ENCODE data around the gene PLXNA1. TPM values are rescaled to one million over a fixed set of nuclear protein-coding genes. Genes with fewer than 3 reads are reported as not detected.

PLXNA1 gene
- total RNA-seq, 1 donor, result 6.1 TPM

- Histone ChIP-seq H3K9me3 (ENCODE audit: low read depth, low read length) (no peaks in the 10 kb centered on the region), H3K4me3 (ENCODE audit: low read length) (no peak overlapping the region), H3K27me3 (ENCODE audit: insufficient read depth, low read length) (no peaks in the 10 kb centered on the region), H3K4me1 (ENCODE audit: insufficient read depth, low read length) (no peaks in the 10 kb centered on the region)
Observed at GRCh38 chr3:127006781-127007436, 24.0 kb downstream of the PLXNA1 start.

DNA sequence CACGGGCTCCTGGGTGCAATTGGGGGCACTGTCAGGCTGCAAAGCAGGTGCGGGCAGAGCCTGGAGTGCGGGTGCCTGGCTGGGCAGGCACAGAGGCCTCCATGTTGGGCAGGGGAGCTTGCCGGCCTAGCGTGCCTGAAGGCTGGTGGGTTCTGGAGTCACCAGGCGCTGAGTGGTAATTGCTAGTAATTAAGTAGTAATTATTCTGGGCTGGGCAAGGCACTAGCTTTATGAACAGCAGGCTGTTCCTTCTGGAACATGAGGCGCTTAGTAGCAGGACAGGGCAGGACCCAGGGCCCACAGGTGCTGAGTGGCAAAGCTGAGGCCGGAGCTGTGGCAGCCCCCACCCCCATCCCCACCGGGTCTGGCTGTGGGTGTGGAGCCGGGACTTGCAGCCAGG lies 25.3 kb downstream of the PLXNA1 start:
- H3K27me3 ChIP-seq (ENCODE audit: insufficient read depth, low read length), result no peaks in the 10 kb centered on the region
- no peaks in the 10 kb centered on the region for H3K9me3 ChIP-seq (ENCODE audit: low read depth, low read length)
- no peaks in the 10 kb centered on the region for H3K4me1 ChIP-seq (ENCODE audit: insufficient read depth, low read length)
- no peak overlapping the region for H3K4me3 ChIP-seq (ENCODE audit: low read length)

GRCh38 chr3:127009531-127009930 lies 26.6 kb downstream of the PLXNA1 start:
- no peaks in the 10 kb centered on the region for H3K4me1 ChIP-seq (ENCODE audit: insufficient read depth, low read length)
- no peaks in the 10 kb centered on the region for H3K9me3 ChIP-seq (ENCODE audit: low read depth, low read length)

GRCh38 chr3:127011270-127011992 lies 28.5 kb downstream of the PLXNA1 start:
- Histone ChIP-seq H3K9me3 (ENCODE audit: low read depth, low read length) (no peaks in the 10 kb centered on the region), H3K27me3 (ENCODE audit: insufficient read depth, low read length) (no peaks in the 10 kb centered on the region), H3K4me3 (ENCODE audit: low read length) (no peak overlapping the region), H3K4me1 (ENCODE audit: insufficient read depth, low read length) (no peaks in the 10 kb centered on the region)

More at GRCh38 chr3:127009531-127009930, 26.6 kb downstream of the PLXNA1 start:
- H3K27me3 ChIP-seq (ENCODE audit: insufficient read depth, low read length), result no peaks in the 10 kb centered on the region
- no peak overlapping the region for H3K4me3 ChIP-seq (ENCODE audit: low read length)

- Histone ChIP-seq H3K27me3 (ENCODE audit: insufficient read depth, low read length) (no peaks in the 10 kb centered on the region), H3K9me3 (ENCODE audit: low read depth, low read length) (no peaks in the 10 kb centered on the region), H3K4me3 (ENCODE audit: low read length) (no peak overlapping the region), H3K4me1 (ENCODE audit: insufficient read depth, low read length) (no peaks in the 10 kb centered on the region)
Observed at GRCh38 chr3:127012091-127012490, 29.2 kb downstream of the PLXNA1 start.

DNA sequence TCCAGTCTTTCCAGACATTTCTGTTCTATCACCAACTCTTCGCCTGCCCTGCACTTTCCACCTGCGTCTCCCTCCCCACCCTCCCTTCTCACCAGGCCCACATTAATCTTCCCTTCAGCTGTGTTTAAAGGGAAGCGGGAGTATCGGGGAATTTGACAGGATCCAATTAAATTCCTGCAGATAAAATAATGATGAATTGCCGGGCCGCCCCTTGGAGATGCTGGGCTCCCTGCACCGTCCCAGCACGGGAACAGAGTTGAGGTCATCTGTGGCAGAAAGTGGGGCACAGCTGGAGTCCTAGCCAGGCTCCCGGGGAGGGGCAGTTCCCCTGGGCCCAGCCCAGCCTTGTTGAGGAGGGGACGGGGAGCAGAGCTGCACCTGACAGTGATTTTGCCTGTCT lies 30.3 kb downstream of the PLXNA1 start:
- Histone ChIP-seq H3K9me3 (ENCODE audit: low read depth, low read length) (no peaks in the 10 kb centered on the region), H3K4me3 (ENCODE audit: low read length) (no peak overlapping the region), H3K27me3 (ENCODE audit: insufficient read depth, low read length) (no peaks in the 10 kb centered on the region), H3K4me1 (ENCODE audit: insufficient read depth, low read length) (no peaks in the 10 kb centered on the region)

GRCh38 chr3:127013758-127014535 lies 31.0 kb downstream of the PLXNA1 start:
- no peaks in the 10 kb centered on the region for H3K9me3 ChIP-seq (ENCODE audit: low read depth, low read length)
- H3K27me3 ChIP-seq (ENCODE audit: insufficient read depth, low read length), result no peaks in the 10 kb centered on the region
- no peak overlapping the region for H3K4me3 ChIP-seq (ENCODE audit: low read length)
- H3K4me1 ChIP-seq (ENCODE audit: insufficient read depth, low read length), result no peaks in the 10 kb centered on the region

DNA sequence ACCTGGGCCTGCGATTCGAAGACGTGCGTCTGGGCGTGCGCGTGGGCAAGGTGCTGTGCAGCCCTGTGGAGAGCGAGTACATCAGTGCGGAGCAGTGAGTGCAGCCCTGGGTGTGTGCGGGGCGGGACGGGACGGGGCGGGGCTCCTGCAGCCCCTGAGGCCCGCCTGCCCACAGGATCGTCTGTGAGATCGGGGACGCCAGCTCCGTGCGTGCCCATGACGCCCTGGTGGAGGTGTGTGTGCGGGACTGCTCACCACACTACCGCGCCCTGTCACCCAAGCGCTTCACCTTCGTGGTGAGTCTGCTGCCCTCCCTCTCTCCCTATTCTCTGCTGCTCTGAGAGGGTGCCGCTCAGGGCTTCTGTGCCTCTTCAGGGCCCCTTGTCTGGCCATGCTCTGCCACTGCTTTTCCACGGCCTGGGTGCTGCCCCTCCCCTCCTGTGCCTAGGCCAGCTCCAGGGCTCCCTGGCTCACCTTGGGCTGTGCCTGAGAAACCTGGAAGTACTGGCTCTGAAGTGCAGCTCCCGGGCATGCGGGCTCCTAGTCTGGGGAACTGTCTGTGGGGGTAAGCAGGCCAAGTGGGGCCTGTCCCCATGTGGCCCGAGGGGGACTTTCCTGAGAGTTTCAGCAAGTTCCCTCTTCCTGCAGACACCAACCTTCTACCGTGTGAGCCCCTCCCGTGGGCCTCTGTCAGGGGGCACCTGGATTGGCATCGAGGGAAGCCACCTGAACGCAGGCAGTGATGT lies 31.8 kb downstream of the PLXNA1 start:
- Histone ChIP-seq H3K4me3 (ENCODE audit: low read length) (no peak overlapping the region), H3K9me3 (ENCODE audit: low read depth, low read length) (no peaks in the 10 kb centered on the region), H3K4me1 (ENCODE audit: insufficient read depth, low read length) (no peaks in the 10 kb centered on the region), H3K27me3 (ENCODE audit: insufficient read depth, low read length) (no peaks in the 10 kb centered on the region)

DNA sequence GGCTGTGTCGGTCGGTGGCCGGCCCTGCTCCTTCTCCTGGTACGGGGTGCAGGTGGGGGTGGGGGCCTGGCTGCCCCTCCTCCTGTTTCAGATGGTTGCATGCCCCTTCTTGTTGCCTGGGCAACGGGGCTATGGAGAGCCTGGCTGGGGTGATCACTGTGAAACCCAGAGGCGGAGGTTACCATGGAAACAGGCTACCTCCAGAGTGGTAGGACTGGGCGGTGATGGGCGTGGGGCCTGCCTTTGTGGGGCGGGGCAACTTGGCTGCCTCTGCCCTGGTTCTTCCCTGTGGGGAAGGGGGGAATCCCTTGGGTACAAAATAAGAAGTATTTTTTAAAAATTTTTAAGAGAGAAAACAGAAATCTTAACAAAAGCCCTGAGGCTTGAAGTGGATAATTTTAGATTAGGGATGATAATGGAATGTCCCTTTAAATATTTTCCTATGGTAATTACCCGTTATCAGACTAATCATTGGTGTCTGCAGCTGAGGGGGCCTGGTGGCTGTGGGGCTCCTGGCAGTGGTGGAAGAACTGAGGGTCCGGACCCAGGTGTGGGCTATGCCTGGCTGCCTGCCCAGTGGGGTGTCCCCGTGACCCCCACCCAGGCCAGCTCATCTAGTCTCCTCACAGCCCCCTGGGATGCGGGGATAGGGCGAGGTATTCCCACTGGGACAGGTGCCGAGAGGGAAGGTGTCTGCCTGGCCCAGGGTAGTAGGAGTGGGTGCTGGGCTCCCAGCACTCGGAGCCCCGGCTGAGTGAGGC lies 32.5 kb downstream of the PLXNA1 start:
- Histone ChIP-seq H3K9me3 (ENCODE audit: low read depth, low read length) (no peaks in the 10 kb centered on the region), H3K27me3 (ENCODE audit: insufficient read depth, low read length) (no peaks in the 10 kb centered on the region), H3K4me3 (ENCODE audit: low read length) (no peak overlapping the region), H3K4me1 (ENCODE audit: insufficient read depth, low read length) (no peaks in the 10 kb centered on the region)

DNA sequence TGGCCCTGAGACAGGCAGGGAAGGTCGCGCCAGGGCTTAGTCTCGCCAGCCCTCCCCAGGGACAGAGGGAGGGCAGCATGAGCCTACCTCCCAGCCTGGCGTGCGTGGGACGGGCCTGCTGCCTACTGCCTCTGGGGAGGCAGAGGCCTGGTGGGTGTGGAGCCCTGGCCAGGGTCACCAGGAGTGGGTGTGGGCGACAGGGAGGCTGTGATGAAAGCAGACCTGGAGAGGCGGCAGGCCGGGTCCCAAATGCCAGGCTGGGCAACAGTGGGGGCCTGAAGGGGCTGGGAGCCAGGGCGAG lies 33.1 kb downstream of the PLXNA1 start:
- Histone ChIP-seq H3K4me3 (ENCODE audit: low read length) (no peak overlapping the region), H3K27me3 (ENCODE audit: insufficient read depth, low read length) (no peaks in the 10 kb centered on the region), H3K9me3 (ENCODE audit: low read depth, low read length) (no peaks in the 10 kb centered on the region), H3K4me1 (ENCODE audit: insufficient read depth, low read length) (no peaks in the 10 kb centered on the region)

GRCh38 chr3:127016461-127016860 lies 33.5 kb downstream of the PLXNA1 start:
- H3K4me3 ChIP-seq (ENCODE audit: low read length), result no peak overlapping the region
- H3K9me3 ChIP-seq (ENCODE audit: low read depth, low read length), result no peaks in the 10 kb centered on the region
- no peaks in the 10 kb centered on the region for H3K4me1 ChIP-seq (ENCODE audit: insufficient read depth, low read length)
- H3K27me3 ChIP-seq (ENCODE audit: insufficient read depth, low read length), result no peaks in the 10 kb centered on the region

GRCh38 chr3:127017229-127017628 lies 34.3 kb downstream of the PLXNA1 start:
- Histone ChIP-seq H3K27me3 (ENCODE audit: insufficient read depth, low read length) (no peaks in the 10 kb centered on the region), H3K9me3 (ENCODE audit: low read depth, low read length) (no peaks in the 10 kb centered on the region), H3K4me1 (ENCODE audit: insufficient read depth, low read length) (no peaks in the 10 kb centered on the region), H3K4me3 (ENCODE audit: low read length) (no peak overlapping the region)

GRCh38 chr3:127017781-127018180 lies 34.9 kb downstream of the PLXNA1 start:
- H3K27me3 ChIP-seq (ENCODE audit: insufficient read depth, low read length), result no peaks in the 10 kb centered on the region
- no peaks in the 10 kb centered on the region for H3K4me1 ChIP-seq (ENCODE audit: insufficient read depth, low read length)
- no peaks in the 10 kb centered on the region for H3K9me3 ChIP-seq (ENCODE audit: low read depth, low read length)
- no peak overlapping the region for H3K4me3 ChIP-seq (ENCODE audit: low read length)

DNA sequence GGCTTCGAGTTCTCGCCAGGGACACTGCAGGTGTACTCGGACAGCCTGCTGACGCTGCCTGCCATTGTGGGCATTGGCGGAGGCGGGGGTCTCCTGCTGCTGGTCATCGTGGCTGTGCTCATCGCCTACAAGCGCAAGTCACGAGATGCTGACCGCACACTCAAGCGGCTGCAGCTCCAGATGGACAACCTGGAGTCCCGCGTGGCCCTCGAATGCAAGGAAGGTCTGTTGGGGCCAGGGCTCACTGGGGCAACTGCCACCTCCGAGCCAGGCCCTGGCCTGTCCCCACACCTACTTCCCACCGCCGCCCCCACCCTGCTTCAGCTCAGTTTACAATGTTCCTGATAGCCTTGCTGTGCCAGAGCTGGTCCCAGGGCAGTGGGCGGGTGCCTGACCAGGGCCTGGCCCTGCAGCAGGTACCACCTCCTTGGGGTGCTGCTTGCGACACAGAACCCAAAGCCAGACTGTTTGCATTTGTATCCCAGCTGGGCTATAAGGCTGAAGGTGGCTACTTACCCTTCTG lies 35.5 kb downstream of the PLXNA1 start:
- no peaks in the 10 kb centered on the region for H3K4me1 ChIP-seq (ENCODE audit: insufficient read depth, low read length)
- H3K4me3 ChIP-seq (ENCODE audit: low read length), result no peak overlapping the region
- no peaks in the 10 kb centered on the region for H3K9me3 ChIP-seq (ENCODE audit: low read depth, low read length)
- no peaks in the 10 kb centered on the region for H3K27me3 ChIP-seq (ENCODE audit: insufficient read depth, low read length)
